ENCODE results near the gene JAZF1.

JAZF1 gene

GRCh38 chr7:27936047-27936767 lies 244.4 kb downstream of the JAZF1 start:
- no peak for DNase-seq (ENCODE audit: low read depth, low spot score)
- Histone ChIP-seq H3K9me3 (ENCODE audit: insufficient read depth, low read length) (no peaks in the 10 kb centered on the region), H3K9ac (ENCODE audit: insufficient read length, low read depth) (no peak overlapping the region), H3K4me1 (ENCODE audit: insufficient read depth, insufficient read length) (peaks cover 5% of the 10 kb centered on the region), H3K36me3 (ENCODE audit: insufficient read depth, insufficient read length, low read length) (no peaks in the 10 kb centered on the region), H3K27me3 (ENCODE audit: insufficient read depth, insufficient read length) (no peaks in the 10 kb centered on the region), H3K4me3 (ENCODE audit: insufficient read length, low read depth) (no peak overlapping the region)
- TF ChIP-seq ZNF274 (IDR thresholded peaks at IDR 0.05; ENCODE audit: low read depth, low read length) (no peak), YY1 (IDR thresholded peaks at IDR 0.05; ENCODE audit: insufficient read depth, insufficient read length) (no peak), SUZ12 (IDR thresholded peaks at IDR 0.05; ENCODE audit: extremely low read depth, insufficient read depth, insufficient read length) (no peak)

- DNase-seq (ENCODE audit: low read depth, low spot score), result no peak
- Histone ChIP-seq H3K9ac (ENCODE audit: insufficient read length, low read depth) (no peak overlapping the region), H3K9me3 (ENCODE audit: insufficient read depth, low read length) (no peaks in the 10 kb centered on the region), H3K4me3 (ENCODE audit: insufficient read length, low read depth) (no peak overlapping the region), H3K27me3 (ENCODE audit: insufficient read depth, insufficient read length) (no peaks in the 10 kb centered on the region), H3K36me3 (ENCODE audit: insufficient read depth, insufficient read length, low read length) (no peaks in the 10 kb centered on the region), H3K4me1 (ENCODE audit: insufficient read depth, insufficient read length) (peaks cover 5% of the 10 kb centered on the region)
- TF ChIP-seq SUZ12 (IDR thresholded peaks at IDR 0.05; ENCODE audit: extremely low read depth, insufficient read depth, insufficient read length) (no peak), YY1 (IDR thresholded peaks at IDR 0.05; ENCODE audit: insufficient read depth, insufficient read length) (no peak), ZNF274 (IDR thresholded peaks at IDR 0.05; ENCODE audit: low read depth, low read length) (no peak)
Measured at GRCh38 chr7:27933671-27934565, 246.7 kb downstream of the JAZF1 start.

GRCh38 chr7:27930910-27931476 lies 249.6 kb downstream of the JAZF1 start:
- no peaks in the 10 kb centered on the region for H3K27me3 ChIP-seq (ENCODE audit: insufficient read depth, insufficient read length)
- no peak for DNase-seq (ENCODE audit: low read depth, low spot score)
- H3K4me1 ChIP-seq (ENCODE audit: insufficient read depth, insufficient read length), result peaks cover 5% of the 10 kb centered on the region
- no peak overlapping the region for H3K4me3 ChIP-seq (ENCODE audit: insufficient read length, low read depth)
- no peak overlapping the region for H3K9ac ChIP-seq (ENCODE audit: insufficient read length, low read depth)
- no peak for TF ChIP-seq SUZ12 (IDR thresholded peaks at IDR 0.05; ENCODE audit: extremely low read depth, insufficient read depth, insufficient read length)
- no peak for TF ChIP-seq ZNF274 (IDR thresholded peaks at IDR 0.05; ENCODE audit: low read depth, low read length)
- TF ChIP-seq YY1 (IDR thresholded peaks at IDR 0.05; ENCODE audit: insufficient read depth, insufficient read length), result no peak
- H3K36me3 ChIP-seq (ENCODE audit: insufficient read depth, insufficient read length, low read length), result no peaks in the 10 kb centered on the region
- no peaks in the 10 kb centered on the region for H3K9me3 ChIP-seq (ENCODE audit: insufficient read depth, low read length)

GRCh38 chr7:27929127-27929526 lies 251.5 kb downstream of the JAZF1 start:
- no peaks in the 10 kb centered on the region for H3K27me3 ChIP-seq (ENCODE audit: insufficient read depth, insufficient read length)
- no peak for DNase-seq (ENCODE audit: low read depth, low spot score)
- peaks cover 5% of the 10 kb centered on the region for H3K4me1 ChIP-seq (ENCODE audit: insufficient read depth, insufficient read length)
- no peaks in the 10 kb centered on the region for H3K9me3 ChIP-seq (ENCODE audit: insufficient read depth, low read length)
- no peaks in the 10 kb centered on the region for H3K36me3 ChIP-seq (ENCODE audit: insufficient read depth, insufficient read length, low read length)
- TF ChIP-seq SUZ12 (IDR thresholded peaks at IDR 0.05; ENCODE audit: extremely low read depth, insufficient read depth, insufficient read length) (no peak), YY1 (IDR thresholded peaks at IDR 0.05; ENCODE audit: insufficient read depth, insufficient read length) (no peak), ZNF274 (IDR thresholded peaks at IDR 0.05; ENCODE audit: low read depth, low read length) (no peak)
- H3K9ac ChIP-seq (ENCODE audit: insufficient read length, low read depth), result no peak overlapping the region
- no peak overlapping the region for H3K4me3 ChIP-seq (ENCODE audit: insufficient read length, low read depth)

GRCh38 chr7:27928001-27928400 lies 252.6 kb downstream of the JAZF1 start:
- Histone ChIP-seq H3K4me1 (ENCODE audit: insufficient read depth, insufficient read length) (no peaks in the 10 kb centered on the region), H3K9ac (ENCODE audit: insufficient read length, low read depth) (no peak overlapping the region), H3K4me3 (ENCODE audit: insufficient read length, low read depth) (no peak overlapping the region), H3K27me3 (ENCODE audit: insufficient read depth, insufficient read length) (no peaks in the 10 kb centered on the region), H3K9me3 (ENCODE audit: insufficient read depth, low read length) (no peaks in the 10 kb centered on the region), H3K36me3 (ENCODE audit: insufficient read depth, insufficient read length, low read length) (no peaks in the 10 kb centered on the region)
- DNase-seq (ENCODE audit: low read depth, low spot score), result no peak
- no peak for TF ChIP-seq ZNF274 (IDR thresholded peaks at IDR 0.05; ENCODE audit: low read depth, low read length)
- TF ChIP-seq SUZ12 (IDR thresholded peaks at IDR 0.05; ENCODE audit: extremely low read depth, insufficient read depth, insufficient read length), result no peak
- TF ChIP-seq YY1 (IDR thresholded peaks at IDR 0.05; ENCODE audit: insufficient read depth, insufficient read length), result no peak

- TF ChIP-seq SUZ12 (IDR thresholded peaks at IDR 0.05; ENCODE audit: extremely low read depth, insufficient read depth, insufficient read length), result no peak
- no peak for TF ChIP-seq ZNF274 (IDR thresholded peaks at IDR 0.05; ENCODE audit: low read depth, low read length)
- no peak for TF ChIP-seq YY1 (IDR thresholded peaks at IDR 0.05; ENCODE audit: insufficient read depth, insufficient read length)
- H3K36me3 ChIP-seq (ENCODE audit: insufficient read depth, insufficient read length, low read length), result no peaks in the 10 kb centered on the region
- H3K4me1 ChIP-seq (ENCODE audit: insufficient read depth, insufficient read length), result peaks cover 2% of the 10 kb centered on the region
- H3K4me3 ChIP-seq (ENCODE audit: insufficient read length, low read depth), result no peak overlapping the region
- DNase-seq (ENCODE audit: low read depth, low spot score), result no peak
- no peak overlapping the region for H3K9ac ChIP-seq (ENCODE audit: insufficient read length, low read depth)
- H3K9me3 ChIP-seq (ENCODE audit: insufficient read depth, low read length), result no peaks in the 10 kb centered on the region
- no peaks in the 10 kb centered on the region for H3K27me3 ChIP-seq (ENCODE audit: insufficient read depth, insufficient read length)
Measured at GRCh38 chr7:27925573-27926201, 254.9 kb downstream of the JAZF1 start.
